HL-60 (cell line): Measurements from ENCODE around the gene CD80.
A peak's percentile ranks its signal among the peaks of the same experiment; 100 is the strongest.

Source experiments
- DNase-seq, 2 experiments: peaks; one replicate each; pipeline ENCODE4 v3.0.0-alpha.2; 2010 to 2020; ENCODE audit warnings: low read depth in 1 of 2, low spot score in 1 of 2
- H3K27ac ChIP-seq: fragments of 250-450 bp; sonication (Bioruptor Pico); replicated peaks from 2 replicates; pipeline ENCODE4 v1.5.1; 2020; ENCODE audit warnings: mild to moderate bottlenecking, moderate library complexity
- H3K27me3 ChIP-seq: fragments of 250-450 bp; sonication (Bioruptor Pico); 2 replicates; pipeline ENCODE4 v1.5.1; 2021; ENCODE audit warnings: mild to moderate bottlenecking, moderate library complexity; ENCODE audit not compliant: insufficient read depth, poor library complexity, severe bottlenecking
- H3K4me3 ChIP-seq: replicated peaks from 2 replicates; pipeline ENCODE4 v1.5.1; 2011; ENCODE audit warnings: mild to moderate bottlenecking, control low read depth, low read length; ENCODE audit not compliant: insufficient read depth
- GABPA ChIP-seq: IDR thresholded peaks from 2 replicates; pipeline ENCODE4 v1.6.1; 2012; ENCODE audit warnings: low read depth
- POLR2AphosphoS5 ChIP-seq: IDR thresholded peaks from 2 replicates; pipeline ENCODE4 v1.6.1; 2012; ENCODE audit warnings: low read depth
- SPI1 ChIP-seq: IDR thresholded peaks from 2 replicates; pipeline ENCODE4 v1.6.1; 2012; ENCODE audit warnings: low read depth, mild to moderate bottlenecking, borderline replicate concordance
- TF ChIP-seq, protein P1 (sequence below): IDR thresholded peaks from one replicate; pipeline ENCODE4 v1.5.1; 2011; ENCODE audit warnings: low read length, control low read depth, inconsistent platforms; ENCODE audit not compliant: insufficient read depth
- TF ChIP-seq, protein P2 (sequence below): IDR thresholded peaks from 2 replicates; pipeline ENCODE4 v1.6.1; 2012; ENCODE audit warnings: low read depth; ENCODE audit not compliant: insufficient replicate concordance

CD80 gene

DNA sequence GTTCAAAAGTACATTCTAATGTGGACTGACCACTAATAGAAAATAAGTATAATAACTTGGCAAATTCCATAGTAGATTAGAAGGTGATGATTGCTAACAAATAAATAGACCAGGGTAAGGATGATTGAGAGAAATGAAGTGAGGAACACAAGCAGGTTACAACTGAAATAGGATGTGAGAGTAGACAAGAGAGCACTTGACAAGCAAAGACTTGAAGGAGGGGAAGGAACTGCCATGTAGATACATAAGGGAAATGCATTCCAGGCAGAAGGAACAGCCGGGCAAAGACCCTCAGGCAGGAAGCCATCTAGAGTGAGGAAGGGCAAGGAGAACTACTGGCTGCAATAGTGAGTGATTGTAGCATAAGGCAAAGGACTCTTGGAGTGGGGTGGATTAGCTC is 43.3 kb upstream of the CD80 start:
- Histone ChIP-seq H3K27ac (no peak overlapping the region), H3K4me3 (no peak overlapping the region), H3K27me3 (no peaks in the 10 kb centered on the region)
- DNase-seq, result no peak
- TF ChIP-seq, protein P1, sequence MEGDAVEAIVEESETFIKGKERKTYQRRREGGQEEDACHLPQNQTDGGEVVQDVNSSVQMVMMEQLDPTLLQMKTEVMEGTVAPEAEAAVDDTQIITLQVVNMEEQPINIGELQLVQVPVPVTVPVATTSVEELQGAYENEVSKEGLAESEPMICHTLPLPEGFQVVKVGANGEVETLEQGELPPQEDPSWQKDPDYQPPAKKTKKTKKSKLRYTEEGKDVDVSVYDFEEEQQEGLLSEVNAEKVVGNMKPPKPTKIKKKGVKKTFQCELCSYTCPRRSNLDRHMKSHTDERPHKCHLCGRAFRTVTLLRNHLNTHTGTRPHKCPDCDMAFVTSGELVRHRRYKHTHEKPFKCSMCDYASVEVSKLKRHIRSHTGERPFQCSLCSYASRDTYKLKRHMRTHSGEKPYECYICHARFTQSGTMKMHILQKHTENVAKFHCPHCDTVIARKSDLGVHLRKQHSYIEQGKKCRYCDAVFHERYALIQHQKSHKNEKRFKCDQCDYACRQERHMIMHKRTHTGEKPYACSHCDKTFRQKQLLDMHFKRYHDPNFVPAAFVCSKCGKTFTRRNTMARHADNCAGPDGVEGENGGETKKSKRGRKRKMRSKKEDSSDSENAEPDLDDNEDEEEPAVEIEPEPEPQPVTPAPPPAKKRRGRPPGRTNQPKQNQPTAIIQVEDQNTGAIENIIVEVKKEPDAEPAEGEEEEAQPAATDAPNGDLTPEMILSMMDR, result no peak
- TF ChIP-seq GABPA, result no peak
- no peak for TF ChIP-seq POLR2AphosphoS5
- TF ChIP-seq, protein P2, sequence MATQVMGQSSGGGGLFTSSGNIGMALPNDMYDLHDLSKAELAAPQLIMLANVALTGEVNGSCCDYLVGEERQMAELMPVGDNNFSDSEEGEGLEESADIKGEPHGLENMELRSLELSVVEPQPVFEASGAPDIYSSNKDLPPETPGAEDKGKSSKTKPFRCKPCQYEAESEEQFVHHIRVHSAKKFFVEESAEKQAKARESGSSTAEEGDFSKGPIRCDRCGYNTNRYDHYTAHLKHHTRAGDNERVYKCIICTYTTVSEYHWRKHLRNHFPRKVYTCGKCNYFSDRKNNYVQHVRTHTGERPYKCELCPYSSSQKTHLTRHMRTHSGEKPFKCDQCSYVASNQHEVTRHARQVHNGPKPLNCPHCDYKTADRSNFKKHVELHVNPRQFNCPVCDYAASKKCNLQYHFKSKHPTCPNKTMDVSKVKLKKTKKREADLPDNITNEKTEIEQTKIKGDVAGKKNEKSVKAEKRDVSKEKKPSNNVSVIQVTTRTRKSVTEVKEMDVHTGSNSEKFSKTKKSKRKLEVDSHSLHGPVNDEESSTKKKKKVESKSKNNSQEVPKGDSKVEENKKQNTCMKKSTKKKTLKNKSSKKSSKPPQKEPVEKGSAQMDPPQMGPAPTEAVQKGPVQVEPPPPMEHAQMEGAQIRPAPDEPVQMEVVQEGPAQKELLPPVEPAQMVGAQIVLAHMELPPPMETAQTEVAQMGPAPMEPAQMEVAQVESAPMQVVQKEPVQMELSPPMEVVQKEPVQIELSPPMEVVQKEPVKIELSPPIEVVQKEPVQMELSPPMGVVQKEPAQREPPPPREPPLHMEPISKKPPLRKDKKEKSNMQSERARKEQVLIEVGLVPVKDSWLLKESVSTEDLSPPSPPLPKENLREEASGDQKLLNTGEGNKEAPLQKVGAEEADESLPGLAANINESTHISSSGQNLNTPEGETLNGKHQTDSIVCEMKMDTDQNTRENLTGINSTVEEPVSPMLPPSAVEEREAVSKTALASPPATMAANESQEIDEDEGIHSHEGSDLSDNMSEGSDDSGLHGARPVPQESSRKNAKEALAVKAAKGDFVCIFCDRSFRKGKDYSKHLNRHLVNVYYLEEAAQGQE, result no peak
- TF ChIP-seq SPI1, result no peak

DNA sequence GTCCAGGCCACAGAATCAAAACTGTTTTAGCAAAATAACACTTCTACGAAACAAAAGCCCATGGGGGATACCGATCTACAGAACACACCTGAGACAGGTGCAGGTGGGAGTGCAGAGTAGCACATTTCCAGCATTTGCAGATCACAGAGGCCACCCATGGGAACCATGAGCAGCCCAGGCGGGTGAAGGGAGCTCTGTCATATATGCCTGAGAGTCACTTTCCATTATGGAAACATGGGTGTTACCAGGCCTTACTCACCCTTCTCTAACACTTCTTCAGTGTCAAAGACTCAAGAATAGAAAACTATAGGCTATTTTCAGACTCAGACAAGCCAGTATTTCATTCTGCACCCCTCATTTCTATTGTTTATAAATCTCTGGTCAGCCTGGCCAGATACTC is 41.7 kb upstream of the CD80 start:
- Histone ChIP-seq H3K4me3 (no peak overlapping the region), H3K27ac (no peak overlapping the region), H3K27me3 (no peaks in the 10 kb centered on the region)
- TF ChIP-seq, protein P2, result no peak
- DNase-seq, result no peak

DNA sequence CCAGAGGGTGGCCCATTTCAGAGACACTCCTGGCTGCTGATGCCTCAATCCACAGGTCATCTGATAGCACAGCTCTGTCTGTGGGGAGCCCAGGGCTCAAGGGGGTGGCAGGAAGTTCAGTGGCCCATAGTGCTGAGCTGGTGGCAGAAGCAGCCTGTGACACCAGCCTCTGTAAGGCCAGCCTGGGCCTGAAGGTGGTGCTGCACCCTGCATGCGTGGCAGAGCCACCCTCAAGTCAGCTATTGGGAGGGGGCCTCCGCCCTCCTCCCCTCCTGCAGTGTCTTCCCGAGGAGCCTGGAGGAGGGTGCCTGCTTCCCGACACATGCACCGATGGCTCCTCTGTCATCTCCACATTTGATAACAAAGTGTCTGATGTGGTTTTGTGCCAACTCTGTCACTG is 41.3 kb upstream of the CD80 start:
- no peak for TF ChIP-seq GABPA
- no peak for TF ChIP-seq POLR2AphosphoS5
- TF ChIP-seq, protein P1, result no peak
- TF ChIP-seq SPI1, result no peak
- peak in 1 of 2 experiments; percentile 13 for DNase-seq
- H3K4me3 ChIP-seq, result no peak overlapping the region
- H3K27ac ChIP-seq, result no peak overlapping the region
- no peaks in the 10 kb centered on the region for H3K27me3 ChIP-seq

DNA sequence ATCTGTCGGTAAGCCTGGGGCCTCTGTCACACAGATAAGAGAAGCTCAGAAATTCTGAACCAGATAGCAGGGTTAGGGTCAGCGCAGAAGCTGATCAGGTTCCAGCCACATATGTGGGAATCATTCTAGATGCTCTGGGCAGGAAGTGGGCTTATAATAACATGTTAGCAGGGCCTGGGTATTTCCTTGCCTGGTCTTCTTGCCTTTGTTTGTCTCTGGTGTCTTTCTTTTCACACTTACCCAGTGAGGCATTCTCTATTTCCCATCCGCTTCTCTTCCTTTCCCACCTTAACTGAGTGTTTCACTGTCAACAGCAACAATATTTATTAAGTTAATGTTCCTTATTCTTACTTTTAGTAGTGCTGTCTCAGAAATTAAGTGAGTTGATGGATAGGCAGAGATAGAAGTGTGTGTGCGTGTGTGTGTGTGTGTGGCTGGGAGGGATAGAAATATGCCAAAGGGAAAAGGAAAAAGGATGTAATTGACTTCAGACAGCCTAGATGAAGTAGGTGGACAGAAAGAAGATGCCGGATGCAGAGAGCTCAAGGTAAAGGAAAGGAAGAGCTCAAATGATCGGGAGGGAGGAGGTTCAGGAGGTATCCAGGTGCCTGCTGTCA is 40.3 kb upstream of the CD80 start:
- no peak overlapping the region for H3K27ac ChIP-seq
- H3K4me3 ChIP-seq, result no peak overlapping the region
- TF ChIP-seq, protein P2, result no peak
- TF ChIP-seq SPI1, result no peak
- TF ChIP-seq, protein P1, result no peak
- no peak for TF ChIP-seq POLR2AphosphoS5
- TF ChIP-seq GABPA, result no peak
- no peaks in the 10 kb centered on the region for H3K27me3 ChIP-seq
- DNase-seq, result no peak
